CD4-positive, alpha-beta T cell treated with Interleukin-1 beta for 1 hour (primary cell): ENCODE measurements around the gene HCN3.
A peak's percentile ranks its signal among the peaks of the same experiment; 100 is the strongest.
"Not testable (repeated sequence)": the region's sequence is repeated elsewhere in the genome, so short reads cannot be mapped to it uniquely, and the experiment has no call there.

Source experiments
- DNase-seq, 2 donors: peaks; one replicate each; pipeline ENCODE4 v3.0.0-alpha.2; 2020 to 2022

Gene HCN3

DNA sequence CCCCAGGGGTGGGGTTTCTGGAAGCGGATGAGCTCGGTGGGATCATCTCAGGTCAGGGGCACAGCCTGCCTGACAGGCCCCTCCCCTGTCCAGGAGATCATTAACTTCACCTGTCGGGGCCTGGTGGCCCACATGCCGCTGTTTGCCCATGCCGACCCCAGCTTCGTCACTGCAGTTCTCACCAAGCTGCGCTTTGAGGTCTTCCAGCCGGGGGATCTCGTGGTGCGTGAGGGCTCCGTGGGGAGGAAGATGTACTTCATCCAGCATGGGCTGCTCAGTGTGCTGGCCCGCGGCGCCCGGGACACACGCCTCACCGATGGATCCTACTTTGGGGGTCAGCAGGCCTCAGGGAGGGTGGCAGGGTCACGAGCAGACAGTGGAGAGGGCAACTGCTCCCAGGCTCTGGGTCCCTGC, 8.4 kb downstream of the HCN3 start:
- DNase-seq = no peak

DNA sequence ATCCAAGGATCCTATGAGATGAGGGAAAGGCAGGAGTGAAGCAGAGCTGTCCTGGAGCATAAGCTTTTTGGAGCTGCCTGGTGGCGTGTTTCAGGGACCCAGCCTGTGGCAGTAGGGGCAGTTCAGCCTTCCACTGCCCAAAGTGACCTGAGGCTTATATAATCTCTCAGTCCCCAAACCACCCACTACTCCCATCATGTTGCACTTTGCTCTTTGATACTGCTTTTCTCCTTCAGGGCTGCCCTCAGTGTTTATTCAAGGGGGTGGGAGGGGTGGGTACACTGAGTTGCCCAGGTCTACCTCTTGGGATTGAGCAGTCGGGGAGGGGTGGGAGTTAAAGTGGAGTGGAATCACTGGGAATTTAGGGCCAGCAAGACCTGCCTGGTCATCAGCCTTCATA, 9.3 kb downstream of the HCN3 start:
- no peak for DNase-seq

DNA sequence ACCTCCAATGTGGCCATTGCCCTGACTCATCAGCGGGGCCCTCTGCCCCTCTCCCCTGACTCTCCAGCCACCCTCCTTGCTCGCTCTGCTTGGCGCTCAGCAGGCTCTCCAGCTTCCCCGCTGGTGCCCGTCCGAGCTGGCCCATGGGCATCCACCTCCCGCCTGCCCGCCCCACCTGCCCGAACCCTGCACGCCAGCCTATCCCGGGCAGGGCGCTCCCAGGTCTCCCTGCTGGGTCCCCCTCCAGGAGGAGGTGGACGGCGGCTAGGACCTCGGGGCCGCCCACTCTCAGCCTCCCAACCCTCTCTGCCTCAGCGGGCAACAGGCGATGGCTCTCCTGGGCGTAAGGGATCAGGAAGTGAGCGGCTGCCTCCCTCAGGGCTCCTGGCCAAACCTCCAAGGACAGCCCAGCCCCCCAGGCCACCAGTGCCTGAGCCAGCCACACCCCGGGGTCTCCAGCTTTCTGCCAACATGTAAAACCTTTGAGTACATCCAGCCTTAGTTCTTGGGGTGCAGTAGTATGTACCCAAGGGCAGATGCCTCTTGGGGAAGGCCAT, 10.8 kb downstream of the HCN3 start:
- DNase-seq = no peak

DNA sequence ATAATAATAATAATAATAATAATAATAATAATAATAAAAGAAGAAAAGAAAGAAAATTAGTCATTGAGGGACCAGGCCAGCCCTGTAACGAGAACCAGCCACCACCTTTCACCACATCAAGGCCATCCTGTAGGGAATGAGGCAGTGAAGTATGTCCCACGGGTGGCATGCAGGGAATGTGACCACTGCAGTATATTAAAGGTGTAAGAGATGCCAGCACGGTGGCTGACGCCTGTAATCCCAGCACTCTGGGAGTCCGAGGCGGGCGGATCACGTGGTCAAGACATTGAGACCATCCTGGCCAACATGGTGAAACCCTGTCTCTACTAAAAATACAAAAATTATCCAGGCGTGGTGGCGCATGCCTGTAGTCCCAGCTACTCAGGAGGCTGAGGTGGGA, 13.7 kb downstream of the HCN3 start:
- DNase-seq = not testable (repeated sequence)

DNA sequence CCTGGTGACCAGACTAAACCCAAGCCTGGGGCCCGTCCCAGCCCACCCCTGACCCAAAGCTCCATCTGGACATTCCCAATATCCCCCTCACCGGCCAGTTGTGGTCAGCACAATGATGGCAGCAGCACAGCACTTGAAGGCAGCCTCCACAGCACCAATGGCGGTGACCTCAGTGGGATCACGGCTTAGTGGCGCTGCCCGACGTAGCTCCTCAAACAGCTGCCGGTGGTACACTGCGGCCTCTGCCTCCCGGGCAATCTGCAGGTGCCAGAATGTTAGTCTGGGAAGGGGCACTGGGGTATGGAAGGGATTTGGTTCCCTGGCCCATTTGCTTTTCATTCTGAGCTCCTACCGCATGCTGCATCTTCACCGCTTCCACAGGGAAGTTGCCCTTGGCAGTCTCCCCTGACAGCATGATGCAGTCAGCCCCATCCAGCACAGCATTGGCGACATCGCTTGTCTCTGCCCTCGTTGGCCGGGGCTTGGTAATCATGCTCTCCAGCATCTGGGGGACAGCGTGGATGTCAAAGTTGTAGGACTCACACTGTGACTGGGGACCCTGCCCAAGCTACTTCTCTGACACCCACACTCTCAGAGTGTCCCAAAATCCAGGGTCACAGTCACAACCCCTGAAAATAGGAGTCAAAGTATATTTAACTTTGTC, 16.0 kb downstream of the HCN3 start:
- DNase-seq = no peak

DNA sequence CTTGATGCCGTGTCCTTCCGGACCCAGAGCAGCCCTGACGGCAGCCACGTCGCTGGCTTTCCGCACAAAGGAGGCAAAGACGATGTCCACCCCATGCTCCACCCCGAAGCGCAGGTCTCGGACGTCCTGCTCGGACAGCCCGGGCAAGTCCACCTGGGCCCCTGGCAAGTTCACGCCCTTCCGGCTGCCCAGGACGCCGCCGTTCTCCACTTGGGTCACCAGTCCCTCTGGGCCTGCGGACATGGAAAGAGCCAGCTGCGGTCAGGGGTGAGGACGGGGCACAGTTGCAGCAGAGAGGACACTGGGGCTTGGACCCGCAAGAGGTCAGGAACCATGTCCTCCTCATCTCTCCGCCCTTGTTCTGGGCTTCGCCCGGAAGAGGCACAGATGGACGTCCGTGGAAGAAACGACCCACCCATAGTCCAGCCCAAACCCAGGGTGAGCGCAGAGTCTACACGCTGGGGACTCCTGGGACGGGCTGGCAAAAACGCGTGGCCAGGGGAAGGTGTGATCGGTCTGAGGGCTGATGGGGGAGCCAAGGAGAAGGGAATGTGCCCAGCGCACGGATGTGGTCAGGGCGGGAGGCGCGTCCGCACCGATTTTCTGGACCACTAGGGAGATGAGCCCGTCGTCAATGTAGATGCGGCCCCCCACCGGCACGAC, 17.4 kb downstream of the HCN3 start:
- no peak for DNase-seq

DNA sequence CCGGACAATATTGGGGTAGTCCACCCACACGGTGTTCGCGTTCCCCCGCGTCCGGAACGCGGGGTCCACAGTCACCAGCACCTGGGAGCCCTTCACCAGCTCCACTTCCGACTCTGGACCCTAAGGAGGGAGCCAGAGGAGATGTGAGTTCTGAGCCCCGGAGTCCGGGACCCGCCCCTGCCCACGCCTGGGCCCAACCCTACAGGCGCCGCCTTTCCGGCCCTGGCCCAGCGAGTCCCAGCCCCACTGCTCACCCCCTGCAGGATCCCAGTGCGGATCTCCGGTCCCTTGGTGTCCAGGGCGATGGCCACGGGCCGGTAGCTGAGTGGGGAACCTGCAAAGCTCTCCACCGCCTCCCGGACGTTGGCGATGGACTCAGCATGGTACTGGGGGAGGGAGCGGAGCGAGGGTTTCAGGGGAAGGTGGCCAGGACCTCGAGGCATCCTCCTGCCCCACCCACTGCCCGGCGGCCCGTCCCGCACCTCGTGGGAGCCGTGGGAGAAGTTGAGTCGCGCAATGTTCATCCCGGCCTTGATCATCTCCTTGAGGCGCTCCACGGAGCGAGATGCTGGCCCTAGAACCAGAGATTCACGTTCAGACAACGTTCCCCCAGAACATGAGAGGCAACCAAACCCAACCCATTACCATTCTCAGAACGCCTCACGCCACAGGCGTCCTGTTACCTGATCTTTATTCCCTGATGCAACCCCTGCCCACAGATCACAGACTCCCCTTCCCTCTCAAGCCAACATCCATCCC, 18.1 kb downstream of the HCN3 start:
- DNase-seq = no peak

DNA sequence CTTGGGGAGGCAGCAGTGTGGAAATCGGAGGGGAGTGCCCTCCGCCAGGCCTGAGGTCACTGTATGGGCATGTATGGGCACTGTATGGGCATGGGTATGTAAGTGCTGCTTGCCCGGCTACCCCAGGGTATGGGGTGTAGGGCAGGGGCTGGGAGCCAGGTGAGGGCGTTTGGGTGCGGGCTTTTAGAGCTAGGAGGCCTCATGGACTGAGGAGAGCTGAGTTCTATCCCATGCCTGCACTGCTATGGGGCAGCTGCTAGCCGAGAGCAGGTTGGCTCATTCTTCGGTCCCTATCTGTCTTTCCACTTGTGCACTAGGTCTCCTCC, 18.6 kb downstream of the HCN3 start:
- DNase-seq = no peak

DNA sequence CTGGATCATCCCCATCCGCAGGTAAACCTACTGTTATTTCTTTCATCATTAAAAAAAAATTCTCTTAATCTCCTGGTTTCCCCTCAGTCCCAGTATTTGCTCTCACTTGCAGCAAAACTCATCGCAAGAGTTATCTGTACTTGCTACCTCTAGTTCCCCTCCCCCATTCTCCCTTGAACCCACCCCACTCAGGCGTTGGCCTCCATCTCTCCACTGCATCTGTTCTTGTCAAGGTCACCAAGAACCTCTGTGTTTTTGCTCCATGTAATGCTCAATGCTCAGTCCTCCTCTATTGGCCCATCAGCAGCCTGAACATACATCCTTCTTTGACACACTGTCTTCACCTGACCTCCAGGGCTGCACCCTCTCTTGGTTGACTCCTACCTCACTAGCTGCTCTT, 19.4 kb downstream of the HCN3 start:
- DNase-seq = no peak

DNA sequence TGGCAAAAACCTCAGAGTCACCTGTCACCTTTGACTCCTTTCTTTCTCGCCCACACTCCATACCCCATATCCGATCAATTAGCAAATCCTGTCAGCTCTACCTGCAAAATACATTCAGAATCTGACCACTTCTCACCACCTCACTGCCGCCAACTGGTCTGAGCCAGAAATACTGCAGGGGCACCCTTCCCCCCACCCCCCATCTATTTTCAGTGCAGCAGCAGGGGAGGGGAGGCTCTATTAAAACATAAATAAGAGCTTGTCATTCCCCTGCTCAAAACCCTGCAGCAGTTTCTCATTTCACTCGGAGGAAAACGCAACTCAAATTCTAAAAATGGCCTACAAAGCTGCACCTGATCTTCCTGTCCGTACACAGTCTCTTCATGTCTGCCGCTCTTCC, 20.1 kb downstream of the HCN3 start:
- no peak for DNase-seq

DNA sequence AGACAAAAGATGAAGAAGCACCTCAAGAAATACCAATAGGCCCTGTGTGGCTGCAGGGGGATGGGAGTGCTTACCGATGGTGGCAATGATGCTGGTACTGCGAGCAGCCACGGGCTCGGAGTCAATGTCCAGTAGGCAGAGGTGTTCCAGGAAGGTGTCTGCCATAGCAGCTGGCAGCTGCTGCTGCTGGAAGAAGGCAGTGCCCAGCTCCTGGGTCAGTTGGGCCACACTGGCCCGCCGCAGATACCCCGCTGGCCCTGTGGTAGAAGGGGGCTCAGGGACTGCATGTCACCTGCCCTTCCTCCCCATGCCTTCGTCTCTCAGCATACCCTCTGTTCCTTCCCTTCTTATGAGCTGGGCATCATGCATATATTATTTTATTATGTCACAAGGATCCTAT, 22.8 kb downstream of the HCN3 start:
- no peak for DNase-seq

DNA sequence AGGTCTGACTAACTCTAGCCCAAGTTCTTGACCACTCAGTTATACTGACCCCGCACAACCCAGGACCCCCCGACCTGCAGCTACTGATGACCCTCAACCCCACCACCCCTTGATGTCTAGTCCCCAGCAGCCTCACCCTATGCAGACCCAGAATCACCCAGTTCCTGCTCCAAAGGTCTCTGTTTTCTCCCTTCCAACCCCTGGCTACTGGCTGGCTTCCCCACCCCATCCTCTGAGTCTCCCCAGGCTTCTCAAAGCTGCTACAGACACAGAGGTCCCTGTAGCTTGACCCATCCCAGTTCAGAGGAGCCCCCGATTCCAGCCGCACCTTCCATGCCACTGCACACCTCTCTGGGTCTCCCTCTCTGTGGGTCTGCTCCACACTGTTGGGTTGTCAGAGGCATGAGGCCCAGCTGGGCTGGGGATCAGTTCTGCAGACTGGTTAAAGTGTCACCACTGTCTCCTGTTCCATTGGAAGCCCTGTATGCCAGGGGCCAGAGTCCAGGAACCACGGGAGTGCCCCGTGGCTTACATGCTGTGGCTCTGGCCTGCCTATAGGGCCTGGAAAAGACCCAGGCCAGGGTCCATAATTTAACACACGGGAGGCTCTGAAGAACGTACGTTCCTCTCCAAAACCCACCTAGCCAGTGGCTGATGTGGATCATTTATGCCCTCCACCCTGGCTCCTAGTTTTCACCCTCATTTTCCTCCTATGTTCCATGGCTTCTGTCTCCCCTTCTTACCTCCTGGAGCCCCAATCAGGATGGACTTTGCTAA, 23.5 kb downstream of the HCN3 start:
- DNase-seq = no peak

DNA sequence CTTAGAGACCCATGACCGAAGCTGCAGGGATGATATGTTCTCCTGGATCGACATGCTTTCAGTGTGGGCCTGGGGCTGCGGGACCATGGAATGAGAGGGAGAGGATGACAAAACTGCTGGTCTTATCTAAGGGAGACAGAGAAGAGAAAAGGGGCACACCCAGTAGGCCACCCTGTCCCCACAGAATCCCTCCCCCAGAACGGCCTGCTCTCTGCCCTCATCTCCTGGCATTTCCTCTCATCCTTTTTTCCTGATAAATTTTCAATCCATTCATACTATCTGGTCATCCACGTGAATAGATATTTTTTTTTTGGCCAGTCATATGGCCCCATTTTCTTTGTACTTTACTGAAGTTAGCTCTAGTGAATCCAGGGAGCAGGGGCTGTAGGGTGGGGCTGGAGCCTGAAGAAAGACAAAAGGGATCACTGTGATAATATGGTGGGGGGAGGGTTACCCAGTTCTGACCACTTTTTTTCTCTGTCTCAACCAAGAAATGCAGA, 24.1 kb downstream of the HCN3 start, which contains the start of gene PKLR:
Gene PKLR (minus strand): TSS at position 97 of the 500 bp plus-strand sequence. CDS start 43 bp downstream, at position 54.
- no peak for DNase-seq

DNA sequence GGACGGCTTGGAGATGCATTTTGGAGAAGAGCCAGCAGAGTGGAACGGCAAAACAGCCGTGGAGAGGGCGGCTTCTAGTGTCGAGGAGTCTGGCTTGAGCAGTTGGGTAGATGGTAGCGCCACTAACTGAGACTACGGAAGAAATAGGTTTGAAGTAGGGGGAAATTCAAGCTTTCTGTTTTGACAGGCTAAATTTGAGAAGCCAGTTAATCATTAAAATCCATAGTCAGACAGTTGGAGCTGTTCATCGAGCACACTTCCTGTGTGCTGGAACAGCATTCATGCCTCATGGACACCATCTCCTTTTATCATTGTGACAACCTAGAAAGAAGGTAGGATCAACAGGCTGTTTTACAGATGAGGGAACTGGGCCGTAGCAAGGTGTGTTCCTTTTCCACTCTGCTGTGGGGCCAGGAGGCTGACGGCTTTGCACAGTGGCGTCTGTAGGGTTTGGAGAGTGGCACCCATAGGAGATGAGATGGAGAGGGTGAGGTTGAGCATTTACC, 27.3 kb downstream of the HCN3 start:
- no peak for DNase-seq

DNA sequence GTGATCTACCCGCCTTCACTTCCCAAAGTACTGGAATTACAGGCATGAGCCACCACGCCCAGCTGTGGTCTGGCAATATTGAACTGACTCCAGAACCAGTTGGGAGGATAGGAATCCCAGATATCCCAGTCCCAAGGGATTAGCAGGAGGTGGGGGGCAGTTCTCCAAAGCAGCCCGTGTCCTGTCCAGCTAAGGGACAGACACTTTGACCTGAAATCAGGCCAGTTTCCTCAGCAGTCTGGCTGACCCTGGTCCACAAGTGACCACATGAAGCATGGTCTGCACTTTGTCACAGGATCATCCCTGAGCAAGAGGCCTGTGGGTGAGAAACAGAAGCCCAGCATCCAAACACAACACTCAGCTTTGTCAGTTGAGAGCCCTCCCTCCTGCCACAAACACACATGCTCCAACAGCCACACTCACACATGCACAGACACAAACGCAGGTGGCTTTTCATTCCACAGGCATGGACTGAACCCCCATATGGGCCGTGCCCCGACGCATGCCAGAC, 28.7 kb downstream of the HCN3 start:
- no peak for DNase-seq

DNA sequence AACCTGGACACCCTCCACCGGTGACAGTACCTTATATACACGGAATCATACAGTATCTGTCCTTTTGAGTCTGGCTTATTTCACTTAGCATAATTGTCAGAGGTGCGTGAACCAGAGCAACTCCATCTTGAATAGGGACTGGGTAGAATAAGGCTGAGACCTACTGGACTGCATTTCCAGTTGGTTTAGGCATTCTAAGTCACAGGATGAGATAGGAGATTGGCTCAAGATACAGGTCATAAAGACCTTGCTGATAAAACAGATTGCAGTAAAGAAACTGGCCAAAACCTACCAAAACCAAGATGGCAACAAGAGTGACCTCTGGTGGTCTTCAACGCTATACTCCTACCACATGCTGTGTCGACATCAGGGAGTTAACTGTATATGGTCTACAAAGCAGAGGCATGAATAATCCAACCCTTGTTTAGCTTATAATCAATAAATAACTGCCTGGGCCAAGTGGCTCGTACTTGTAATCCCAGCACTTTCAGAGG, 30.0 kb downstream of the HCN3 start:
- no peak for DNase-seq

DNA sequence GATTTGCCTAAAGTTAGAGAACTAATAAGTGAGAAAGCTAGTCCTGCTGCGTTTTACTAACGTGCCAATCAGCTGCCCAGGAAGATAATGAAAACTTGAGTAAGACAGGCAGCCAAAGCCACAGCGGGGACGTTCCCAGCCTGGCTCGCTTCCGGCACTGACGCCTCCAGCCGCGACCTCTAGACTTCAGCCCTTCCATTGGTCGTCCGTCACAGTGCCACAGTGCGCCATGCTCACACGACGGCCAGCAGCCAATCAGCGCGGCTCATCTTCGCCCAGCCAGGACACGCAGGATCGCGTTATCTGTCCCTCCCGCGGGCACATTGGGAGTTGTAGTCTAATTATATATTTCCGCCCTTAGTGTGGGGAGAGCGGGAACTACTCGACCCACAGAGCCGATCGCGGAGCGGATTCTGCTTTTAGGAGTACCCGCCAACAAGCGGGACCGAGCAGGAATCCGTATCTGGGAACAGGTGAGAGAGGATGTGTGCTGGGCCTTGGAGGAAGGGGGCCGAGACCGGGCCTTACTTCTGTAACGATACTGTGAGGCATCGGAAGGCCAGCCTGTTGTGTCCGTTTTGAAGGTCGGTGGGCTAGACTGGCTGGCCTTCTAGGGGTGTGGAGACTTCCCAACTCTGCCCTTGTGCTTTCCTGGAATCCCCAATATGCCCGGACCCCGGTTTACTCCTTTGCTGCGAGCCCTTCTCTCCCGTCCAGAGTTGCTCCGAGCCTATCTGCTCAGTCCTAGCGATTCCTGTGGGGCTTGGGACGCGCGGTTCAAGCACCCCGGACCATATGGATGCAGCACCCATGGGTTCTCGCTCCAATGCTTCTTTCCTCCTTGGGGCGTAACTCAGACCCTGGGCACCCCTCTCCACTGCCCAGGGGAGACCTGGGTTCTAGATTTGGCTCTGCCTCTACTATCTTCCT, 31.5 kb downstream of the HCN3 start, which contains the start of gene FDPS:
Gene FDPS (plus strand): TSS at position 374 of the 930 bp plus-strand sequence. CDS start 924 bp downstream, outside the sequence.
- peak; percentile 99 for DNase-seq

DNA sequence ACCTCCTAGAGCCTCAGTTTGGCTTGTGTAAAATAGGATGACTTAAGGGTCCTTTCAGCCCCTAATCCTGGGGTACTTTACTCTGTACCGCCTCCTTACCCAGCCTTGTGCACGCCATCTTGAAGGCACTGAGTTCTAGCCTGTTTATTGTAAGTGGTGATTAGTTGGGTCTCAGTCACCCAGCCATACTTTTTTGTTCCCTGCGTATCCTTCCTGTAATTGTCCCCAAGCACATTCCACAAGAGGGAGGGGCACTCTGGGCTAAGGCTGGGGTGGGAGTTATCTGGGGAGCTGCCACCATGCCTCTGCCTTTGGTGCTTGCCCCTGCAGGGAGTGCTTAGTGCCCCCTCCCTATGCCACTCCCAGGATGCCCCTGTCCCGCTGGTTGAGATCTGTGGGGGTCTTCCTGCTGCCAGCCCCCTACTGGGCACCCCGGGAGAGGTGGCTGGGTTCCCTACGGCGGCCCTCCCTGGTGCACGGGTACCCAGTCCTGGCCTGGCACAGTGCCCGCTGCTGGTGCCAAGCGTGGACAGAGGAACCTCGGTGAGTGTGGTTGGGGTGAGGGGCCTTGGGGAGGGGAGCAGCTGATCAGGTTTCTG, 32.3 kb downstream of the HCN3 start:
- DNase-seq = no peak

DNA sequence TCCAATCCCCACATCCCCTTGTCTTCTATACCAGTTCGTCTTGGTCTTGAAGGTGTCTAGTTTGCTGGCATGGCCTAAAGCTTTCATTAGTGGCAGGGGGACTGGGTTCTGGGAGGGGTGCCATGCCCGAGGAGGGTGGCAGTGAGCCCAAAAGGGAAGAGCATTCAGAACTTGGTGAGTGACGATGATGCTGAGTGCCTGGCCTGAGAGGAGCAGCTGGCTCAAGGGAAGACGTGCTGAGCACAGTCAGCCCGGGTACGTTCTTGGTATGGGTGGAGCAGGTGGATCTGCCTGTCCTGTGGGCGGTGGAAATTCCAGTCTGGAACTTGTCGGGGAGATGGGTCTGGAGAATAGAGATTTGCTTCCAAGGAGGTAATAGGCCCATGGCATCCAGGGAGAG, 36.0 kb downstream of the HCN3 start:
- no peak for DNase-seq

DNA sequence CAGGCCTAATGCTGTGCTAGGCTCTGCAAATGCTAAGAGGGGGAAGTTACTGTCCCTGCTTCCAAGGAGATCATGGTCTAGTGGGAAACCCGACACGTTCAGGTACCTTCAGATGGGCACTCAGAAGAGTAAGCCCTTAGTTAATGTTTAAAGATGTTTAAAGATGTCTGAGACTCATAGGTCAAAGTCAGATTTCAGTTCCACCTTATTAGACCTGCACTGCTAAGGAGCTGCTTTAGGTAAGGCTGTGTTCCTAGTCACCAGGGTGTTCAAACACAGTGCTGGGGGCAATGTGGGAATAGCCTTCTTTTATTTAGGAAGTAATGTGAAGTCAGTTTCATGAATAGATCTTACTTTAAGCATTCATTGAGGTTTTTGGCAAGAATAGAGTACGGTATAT, 39.7 kb downstream of the HCN3 start:
- DNase-seq = no peak

DNA sequence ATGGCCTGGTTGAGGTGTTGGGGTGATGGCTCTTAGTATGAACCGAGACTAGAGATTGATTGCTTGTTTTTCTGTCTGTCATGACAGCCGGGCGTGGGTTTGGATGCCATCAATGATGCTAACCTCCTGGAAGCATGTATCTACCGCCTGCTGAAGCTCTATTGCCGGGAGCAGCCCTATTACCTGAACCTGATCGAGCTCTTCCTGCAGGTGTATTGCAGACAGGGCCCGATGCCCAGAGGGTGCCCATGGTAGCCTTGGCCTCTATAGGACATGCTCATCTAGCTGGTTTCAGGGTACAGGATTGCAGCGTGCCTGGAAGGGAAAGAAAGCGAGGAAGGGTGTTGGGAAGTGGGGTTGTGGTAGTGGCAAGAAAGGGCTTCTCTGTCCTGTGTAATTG, 40.8 kb downstream of the HCN3 start:
- DNase-seq = no peak
